Peyer's patch (tissue), 4 donors: Measurements from ENCODE around the gene VANGL2.

Experiments used
- CTCF ChIP-seq, 6 experiments: fragments of 450-650 bp in 4 of 6; fragments of 200-600 bp in 2 of 6; sonication (generic) in 1 of 6; IDR thresholded peaks; one replicate each; pipeline ENCODE4 v1.5.1; 2017 to 2019; ENCODE audit warnings: antibody characterized with exemption in 6 of 6, mild to moderate bottlenecking in 3 of 6, moderate library complexity in 1 of 6
- POLR2A ChIP-seq, 2 donors: fragments of 450-650 bp; IDR thresholded peaks; one replicate each; pipeline ENCODE4 v1.5.1; 2017; ENCODE audit warnings: antibody characterized with exemption in 2 of 2, mild to moderate bottlenecking in 2 of 2, moderate library complexity in 2 of 2

DNA sequence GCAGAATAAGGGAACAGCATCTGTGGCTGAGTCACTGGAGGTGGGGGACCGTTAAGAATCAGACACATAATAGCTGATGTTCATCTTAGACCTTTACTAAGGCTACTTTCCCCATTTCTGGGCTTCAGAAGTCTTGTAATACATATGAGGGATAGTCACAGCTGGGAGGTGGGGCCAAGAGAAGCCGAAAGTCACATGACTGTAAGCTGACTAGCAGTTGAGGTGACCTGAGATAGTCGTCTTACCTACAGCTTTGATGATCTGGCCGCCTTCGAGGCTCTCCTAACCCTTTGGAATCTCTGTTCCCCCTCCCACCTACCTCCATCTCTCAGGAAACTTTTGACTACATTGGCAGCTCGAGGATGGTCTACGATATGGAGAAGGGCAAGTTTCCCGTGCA is 47.8 kb upstream of the VANGL2 start:
- no peak for TF ChIP-seq CTCF (IDR thresholded peaks at IDR 0.05)
- no peak for TF ChIP-seq POLR2A (IDR thresholded peaks at IDR 0.05)
